Lower lobe of right lung (tissue), 2 donors: ENCODE data around the gene LRIT3. TPM values are rescaled to one million over a fixed set of nuclear protein-coding genes. Genes with fewer than 3 reads are reported as not detected.
"Not testable (repeated sequence)": the region's sequence is repeated elsewhere in the genome, so short reads cannot be mapped to it uniquely, and the experiment has no call there.

ENCODE experiments used
- ATAC-seq, 2 donors: fragments of 200-7000 bp; cut with Tn5 transposase; one replicate each; pipeline ENCODE4 v1.9.1; 2020 to 2022; ENCODE audit warnings: mild to moderate bottlenecking in 2 of 2, moderate library complexity in 2 of 2
- DNase-seq: peaks from one replicate; pipeline ENCODE4 v3.0.0-alpha.2; 2020
- H3K27ac ChIP-seq: fragments of 200-600 bp; one replicate; pipeline ENCODE4 v1.8.0; 2022
- H3K27me3 ChIP-seq: fragments of 200-600 bp; one replicate; pipeline ENCODE4 v1.8.0; 2022; ENCODE audit warnings: low read depth
- H3K36me3 ChIP-seq: fragments of 200-600 bp; one replicate; pipeline ENCODE4 v1.8.0; 2022; ENCODE audit warnings: mild to moderate bottlenecking
- H3K4me1 ChIP-seq: fragments of 200-600 bp; one replicate; pipeline ENCODE4 v1.8.0; 2022
- H3K4me3 ChIP-seq: fragments of 200-600 bp; one replicate; pipeline ENCODE4 v1.8.0; 2022; ENCODE audit warnings: mild to moderate bottlenecking
- H3K9me3 ChIP-seq: fragments of 200-600 bp; one replicate; pipeline ENCODE4 v1.8.0; 2022
- intact Hi-C: fragments of 100-400 bp; cut with DNase I; formaldehyde crosslinking; loops from one replicate; pipeline ENCODE4 v1.11.0; 2022
- total RNA-seq: library from RNA; stranded (reverse); fragmentation: NEBNext Ultra II Directional; extraction: Animal tissue kit (Norgen Biotek cat#: 25700); gene quantifications from one replicate; pipeline ENCODE4 v1.2.1, GENCODE V29; 2021
- TF ChIP-seq, protein P1 (sequence below): fragments of 200-600 bp; IDR thresholded peaks from one replicate; pipeline ENCODE4 v1.8.0; 2022; ENCODE audit warnings: antibody characterized with exemption, mild to moderate bottlenecking
- donor health status: DM: no; HTN: yes; CAD: no; lungs with severe emphysema.

Gene LRIT3
- total RNA-seq, 1 donor from 2014 or later, result 0.12 TPM

DNA sequence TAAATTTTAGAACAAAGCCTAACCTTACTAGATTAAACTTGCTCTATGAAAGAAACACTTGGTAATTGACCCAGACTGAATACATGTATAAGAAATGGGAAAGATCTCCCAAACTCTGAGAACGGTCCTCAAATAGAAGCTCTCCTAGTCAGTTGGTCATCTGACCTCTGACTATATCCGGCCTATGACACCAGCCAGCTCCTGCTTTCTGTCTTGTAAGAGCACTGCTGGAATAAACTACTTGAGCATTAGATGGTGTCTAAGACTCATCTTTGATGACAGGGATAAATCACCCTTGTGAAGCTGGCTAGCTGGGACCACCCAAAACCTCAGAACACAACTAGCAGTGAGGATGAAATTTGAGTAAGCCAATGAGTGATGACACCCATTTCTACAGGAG lies 24.2 kb downstream of the LRIT3 start:
- TF ChIP-seq, protein P1, sequence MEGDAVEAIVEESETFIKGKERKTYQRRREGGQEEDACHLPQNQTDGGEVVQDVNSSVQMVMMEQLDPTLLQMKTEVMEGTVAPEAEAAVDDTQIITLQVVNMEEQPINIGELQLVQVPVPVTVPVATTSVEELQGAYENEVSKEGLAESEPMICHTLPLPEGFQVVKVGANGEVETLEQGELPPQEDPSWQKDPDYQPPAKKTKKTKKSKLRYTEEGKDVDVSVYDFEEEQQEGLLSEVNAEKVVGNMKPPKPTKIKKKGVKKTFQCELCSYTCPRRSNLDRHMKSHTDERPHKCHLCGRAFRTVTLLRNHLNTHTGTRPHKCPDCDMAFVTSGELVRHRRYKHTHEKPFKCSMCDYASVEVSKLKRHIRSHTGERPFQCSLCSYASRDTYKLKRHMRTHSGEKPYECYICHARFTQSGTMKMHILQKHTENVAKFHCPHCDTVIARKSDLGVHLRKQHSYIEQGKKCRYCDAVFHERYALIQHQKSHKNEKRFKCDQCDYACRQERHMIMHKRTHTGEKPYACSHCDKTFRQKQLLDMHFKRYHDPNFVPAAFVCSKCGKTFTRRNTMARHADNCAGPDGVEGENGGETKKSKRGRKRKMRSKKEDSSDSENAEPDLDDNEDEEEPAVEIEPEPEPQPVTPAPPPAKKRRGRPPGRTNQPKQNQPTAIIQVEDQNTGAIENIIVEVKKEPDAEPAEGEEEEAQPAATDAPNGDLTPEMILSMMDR, result no peak
- intact Hi-C loops, result no loop called here
- no peaks in the 10 kb centered on the region for H3K36me3 ChIP-seq
- ATAC-seq (no peak), DNase-seq (no peak)
- H3K4me1 ChIP-seq, result no peaks in the 10 kb centered on the region
- H3K27me3 ChIP-seq, result no peaks in the 10 kb centered on the region
- no peak overlapping the region for H3K4me3 ChIP-seq
- H3K9me3 ChIP-seq, result no peaks in the 10 kb centered on the region
- H3K27ac ChIP-seq, result no peak overlapping the region

DNA sequence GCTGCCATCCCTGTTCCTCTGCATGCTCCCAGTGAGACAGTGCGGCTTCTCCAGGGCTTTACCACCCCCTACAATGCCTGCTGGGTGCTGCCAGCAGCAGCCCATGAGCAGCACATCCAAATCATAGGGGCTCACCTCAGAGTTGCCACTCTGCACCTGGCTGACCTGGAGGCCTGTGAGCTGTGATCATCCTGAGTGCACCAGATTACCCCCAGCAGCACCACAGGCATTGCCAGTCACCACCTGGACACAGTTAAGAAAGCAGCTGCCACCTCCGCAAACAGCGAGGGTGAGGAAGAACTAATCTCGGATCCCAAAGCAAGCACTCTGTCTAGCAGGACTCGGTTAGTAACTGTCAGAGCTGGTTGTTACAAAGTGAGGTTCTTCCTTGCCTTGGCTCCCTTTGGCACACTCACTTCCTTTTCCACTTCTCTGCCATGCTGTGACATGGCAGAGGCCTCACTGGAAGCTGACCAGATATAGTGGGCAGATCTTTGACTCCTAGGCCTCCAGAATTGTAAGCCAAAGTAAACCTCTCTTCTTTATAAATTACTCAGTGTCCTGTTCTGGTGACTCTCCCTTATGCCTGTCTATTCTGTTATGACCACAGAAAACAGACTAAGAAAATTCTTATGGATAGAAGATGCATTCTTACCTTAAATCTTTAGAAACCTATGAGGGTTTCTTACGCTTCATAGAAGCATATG lies 25.2 kb downstream of the LRIT3 start:
- no peaks in the 10 kb centered on the region for H3K9me3 ChIP-seq
- intact Hi-C loops, result no loop called here
- ATAC-seq (no peak), DNase-seq (no peak)
- H3K36me3 ChIP-seq, result no peaks in the 10 kb centered on the region
- H3K4me3 ChIP-seq, result no peak overlapping the region
- TF ChIP-seq, protein P1, result no peak
- no peak overlapping the region for H3K27ac ChIP-seq
- H3K27me3 ChIP-seq, result no peaks in the 10 kb centered on the region
- H3K4me1 ChIP-seq, result no peaks in the 10 kb centered on the region

DNA sequence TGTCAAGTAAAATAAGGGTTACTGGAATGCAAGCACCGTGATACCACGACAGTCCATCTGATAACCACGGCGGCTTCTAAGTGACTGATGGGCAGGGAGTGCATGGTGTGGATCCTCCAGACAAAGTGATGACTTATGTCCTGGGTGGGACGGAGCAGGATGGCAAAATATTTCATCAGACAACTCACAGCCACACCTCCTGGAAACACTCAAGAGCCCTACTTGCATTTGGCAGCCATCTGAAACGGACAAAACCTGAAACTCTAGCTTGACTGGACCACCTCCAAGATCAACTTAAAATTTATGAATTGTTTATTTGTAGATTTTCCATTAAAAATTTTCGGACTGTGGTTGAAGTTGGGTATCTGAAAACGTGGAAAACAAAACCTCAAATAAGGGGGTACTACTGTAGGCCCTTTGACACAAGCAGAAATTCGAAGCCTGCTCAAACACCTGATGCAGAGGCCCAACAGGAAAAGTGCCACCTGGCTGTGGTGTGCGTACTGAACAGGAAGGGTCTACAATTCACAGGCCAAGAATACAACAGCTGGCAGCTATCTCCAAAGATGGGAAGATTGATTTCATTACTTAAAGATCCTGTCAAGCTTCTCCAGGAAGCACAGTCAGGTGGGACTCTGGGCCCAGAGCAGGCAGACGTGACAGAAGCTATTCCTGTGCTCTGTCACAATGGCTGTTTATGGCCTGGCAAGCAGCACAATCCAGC lies 26.0 kb downstream of the LRIT3 start:
- Histone ChIP-seq H3K4me3 (no peak overlapping the region), H3K36me3 (no peaks in the 10 kb centered on the region), H3K27me3 (peaks cover under 1% of the 10 kb centered on the region), H3K9me3 (no peaks in the 10 kb centered on the region), H3K4me1 (no peaks in the 10 kb centered on the region), H3K27ac (no peak overlapping the region)
- TF ChIP-seq, protein P1, result no peak
- intact Hi-C loops, result no loop called here
- DNase-seq (no peak), ATAC-seq (no peak)

DNA sequence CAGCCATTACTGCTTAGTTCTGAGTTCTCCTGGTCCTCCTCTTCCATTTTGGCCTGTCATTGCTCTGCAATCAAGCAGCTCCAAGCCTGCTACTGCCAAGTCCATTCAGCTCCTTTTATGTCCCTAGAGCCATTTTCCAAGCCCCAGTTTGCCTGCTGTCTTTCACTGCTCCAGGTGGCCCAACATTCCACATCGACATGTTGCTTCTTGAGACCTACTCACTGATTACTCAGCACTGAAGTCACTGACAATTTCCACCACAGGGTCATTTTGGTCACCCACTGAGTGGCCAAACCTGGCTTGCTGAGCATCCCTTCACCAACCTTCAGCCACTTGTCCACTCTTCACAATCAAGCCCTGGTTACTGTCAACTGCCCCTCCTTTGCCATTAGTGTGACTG lies 27.2 kb downstream of the LRIT3 start:
- TF ChIP-seq, protein P1, result no peak
- no peaks in the 10 kb centered on the region for H3K4me1 ChIP-seq
- H3K27me3 ChIP-seq, result peaks cover 3% of the 10 kb centered on the region
- no peaks in the 10 kb centered on the region for H3K9me3 ChIP-seq
- no peak for ATAC-seq
- intact Hi-C loops, result no loop called here
- H3K36me3 ChIP-seq, result no peaks in the 10 kb centered on the region
- DNase-seq, result no peak
- H3K4me3 ChIP-seq, result no peak overlapping the region
- H3K27ac ChIP-seq, result no peak overlapping the region

DNA sequence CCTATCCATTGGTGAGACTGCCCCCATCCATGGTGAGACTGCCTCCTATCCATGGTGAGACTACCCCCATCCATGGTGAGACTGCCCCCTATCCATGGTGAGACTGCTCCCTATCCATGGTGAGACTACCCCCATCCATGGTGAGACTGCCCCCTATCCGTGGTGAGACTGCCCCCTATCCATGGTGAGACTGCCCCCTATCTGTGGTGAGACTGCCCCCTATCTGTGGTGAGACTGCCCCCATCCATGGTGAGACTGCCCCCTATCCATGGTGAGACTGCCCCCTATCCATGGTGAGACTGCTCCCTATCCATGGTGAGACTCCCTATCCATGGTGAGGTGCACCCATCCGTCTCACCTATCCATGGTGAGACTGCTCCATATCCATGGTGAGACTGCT lies 27.6 kb downstream of the LRIT3 start:
- ATAC-seq, H3K4me3 ChIP-seq, H3K4me1 ChIP-seq, H3K9me3 ChIP-seq, DNase-seq, H3K36me3 ChIP-seq, intact Hi-C loops, H3K27ac ChIP-seq, H3K27me3 ChIP-seq: not testable (repeated sequence)

DNA sequence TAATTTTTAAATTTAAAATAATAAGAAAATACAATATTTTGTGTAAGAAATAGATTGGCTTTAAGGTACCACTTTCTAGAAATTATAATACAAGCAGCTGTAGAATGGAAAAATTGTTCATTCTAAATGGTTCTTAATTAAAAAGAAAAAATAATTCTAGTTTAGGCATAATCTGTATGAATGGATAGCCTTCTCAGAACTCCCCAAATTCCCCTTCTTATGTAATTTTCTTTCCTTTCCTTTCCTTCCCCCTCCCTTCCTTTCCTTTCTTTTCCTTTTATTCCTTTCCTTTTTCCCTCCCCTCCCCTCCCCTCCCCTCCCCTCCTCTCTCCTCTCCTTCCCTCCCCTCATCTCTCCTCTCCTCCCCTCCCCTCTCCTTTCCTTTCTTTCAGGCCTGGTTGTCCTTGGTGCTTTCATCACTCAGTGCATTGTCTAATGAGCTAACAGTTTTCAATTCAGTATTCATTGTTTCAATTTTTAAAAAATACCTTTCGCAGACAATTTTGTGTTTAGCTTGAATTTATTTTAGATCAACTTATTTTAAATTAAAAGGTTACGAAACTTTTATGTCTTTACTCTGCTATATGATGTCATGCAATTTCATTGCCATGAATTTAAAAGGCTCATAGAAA lies 28.8 kb downstream of the LRIT3 start:
- H3K36me3 ChIP-seq, result no peaks in the 10 kb centered on the region
- ATAC-seq (no peak), DNase-seq (no peak)
- no peaks in the 10 kb centered on the region for H3K4me1 ChIP-seq
- no peaks in the 10 kb centered on the region for H3K9me3 ChIP-seq
- TF ChIP-seq, protein P1, result no peak
- H3K4me3 ChIP-seq, result no peak overlapping the region
- no peak overlapping the region for H3K27ac ChIP-seq
- intact Hi-C loops, result no loop called here
- H3K27me3 ChIP-seq, result peaks cover 3% of the 10 kb centered on the region
